Naive thymus-derived CD4-positive, alpha-beta T cell (primary cell): ENCODE measurements around the gene IFNGR1. TPM values are rescaled to one million over a fixed set of nuclear protein-coding genes. Genes with fewer than 3 reads are reported as not detected.

Experiments used
- ATAC-seq: fragments of 150-1000 bp; cut with Tn5 transposase; 2 replicates; pipeline ENCODE4 v1.10.0; 2021; ENCODE audit warnings: mild to moderate bottlenecking, moderate library complexity
- CTCF ChIA-PET: fragments of 350-600 bp; sonication (Branson Sonifier 250); formaldehyde crosslinking; loops from one replicate; lab custom pipeline; 2021; ENCODE audit warnings: antibody characterized with exemption; lab: Charles Lee
- POLR2A ChIA-PET: fragments of 350-600 bp; sonication (Branson Sonifier 250); formaldehyde crosslinking; loops from one replicate; lab custom pipeline; 2021; ENCODE audit warnings: antibody characterized with exemption, inconsistent platforms; lab: Charles Lee
- DNase-seq, 9 donors: peaks; one replicate each; pipeline versions ENCODE4 v3.0.0 to v3.0.0-alpha.2; 2020 to 2022; ENCODE audit warnings: mixed read lengths in 1 of 9
- H3K27ac ChIP-seq: one replicate; pipeline ENCODE4 v1.7.0; 2013; ENCODE audit warnings: mild to moderate bottlenecking, low read depth, low read length, moderate library complexity
- H3K27me3 ChIP-seq, 2 donors: one replicate each; pipeline ENCODE4 v1.7.0; 2013; ENCODE audit warnings: low read length in 2 of 2, mild to moderate bottlenecking in 2 of 2, moderate library complexity in 2 of 2; ENCODE audit not compliant: control insufficient read depth in 2 of 2, insufficient read depth in 2 of 2
- H3K36me3 ChIP-seq, 3 experiments: 1 replicate in 2 of 3; 2 replicates in 1 of 3; pipeline ENCODE4 v1.7.0; 2013; ENCODE audit warnings: low read length in 3 of 3, mild to moderate bottlenecking in 3 of 3, moderate library complexity in 1 of 3; ENCODE audit not compliant: insufficient read depth in 3 of 3, control insufficient read depth in 2 of 3
- H3K4me1 ChIP-seq, 2 donors: one replicate each; pipeline ENCODE4 v1.7.0; 2013; ENCODE audit warnings: low read length in 2 of 2, mild to moderate bottlenecking in 2 of 2, moderate library complexity in 1 of 2; ENCODE audit not compliant: control insufficient read depth in 2 of 2, insufficient read depth in 2 of 2
- H3K4me3 ChIP-seq: 2 replicates; pipeline ENCODE4 v1.7.0; 2013; ENCODE audit warnings: mild to moderate bottlenecking, low read length
- H3K9me3 ChIP-seq, 3 experiments: 1 replicate in 2 of 3; 2 replicates in 1 of 3; pipeline ENCODE4 v1.7.0; 2013; ENCODE audit warnings: low read length in 3 of 3; ENCODE audit not compliant: control insufficient read depth in 2 of 3
- H3K27ac Mint-ChIP-seq, 9 donors: one replicate each; pipeline ENCODE4 v1.8.0; 2020 to 2022; ENCODE audit warnings: mixed read lengths in 9 of 9, mild to moderate bottlenecking in 8 of 9, moderate library complexity in 5 of 9, inconsistent platforms in 2 of 9
- H3K27me3 Mint-ChIP-seq, 5 donors: one replicate each; pipeline ENCODE4 v1.8.0; 2021 to 2022; ENCODE audit warnings: mixed read lengths in 5 of 5, mild to moderate bottlenecking in 1 of 5
- H3K36me3 Mint-ChIP-seq, 5 donors: one replicate each; pipeline ENCODE4 v1.8.0; 2020 to 2022; ENCODE audit warnings: mixed read lengths in 5 of 5, mild to moderate bottlenecking in 3 of 5, inconsistent platforms in 1 of 5
- H3K4me1 Mint-ChIP-seq, 7 donors: one replicate each; pipeline ENCODE4 v1.8.0; 2020 to 2022; ENCODE audit warnings: mixed read lengths in 7 of 7, mild to moderate bottlenecking in 3 of 7, inconsistent platforms in 1 of 7
- H3K4me3 Mint-ChIP-seq, 10 donors: one replicate each; pipeline ENCODE4 v1.8.0; 2020 to 2022; ENCODE audit warnings: mild to moderate bottlenecking in 10 of 10, mixed read lengths in 10 of 10, moderate library complexity in 6 of 10, inconsistent platforms in 2 of 10
- H3K9me3 Mint-ChIP-seq, 11 donors: one replicate each; pipeline ENCODE4 v1.8.0; 2020 to 2022; ENCODE audit warnings: mixed read lengths in 11 of 11, mild to moderate bottlenecking in 4 of 11, inconsistent platforms in 1 of 11, moderate library complexity in 1 of 11
- intact Hi-C, 2 donors: fragments of 100-400 bp; cut with micrococcal nuclease; formaldehyde crosslinking; loops; one replicate each; pipeline ENCODE4 v1.15.1; 2023
- polyA plus RNA-seq, 2 donors: library from polyadenylated mRNA; unstranded; fragments of 300-500 nt; fragmentation: Illumina TruSeq; gene quantifications; one replicate each; pipeline ENCODE4 v1.2.3, GENCODE V29; 2021
- total RNA-seq, 6 experiments: library from RNA in 5 of 6; stranded (reverse) in 5 of 6; gene quantifications; 1 replicate in 5 of 6; 2 replicates in 1 of 6; pipeline ENCODE4 v1.2.3 and lab custom pipeline; 2021 to 2026

IFNGR1 gene
- total and polyA plus RNA-seq, 7 experiments from 2014 or later = 27.9 to 90.7 (median 31.3) TPM

- ATAC-seq = peak; percentile 70
- H3K36me3 ChIP-seq = no peaks in the 10 kb centered on the region
- Mint-ChIP-seq H3K9me3 (peaks cover 0 to 3% (median 0%) of the 10 kb centered on the region in 11 donors), H3K27ac (peak overlapping the region in 1 of 9 donors; percentile 51), H3K36me3 (peaks cover 0 to 10% (median 0%) of the 10 kb centered on the region in 5 donors), H3K4me3 (peak overlapping the region in 8 of 10 donors; percentile 49 to 73 (median 62)), H3K27me3 (peaks cover 0 to 20% (median 0%) of the 10 kb centered on the region in 5 donors), H3K4me1 (peaks cover 31 to 69% (median 51%) of the 10 kb centered on the region in 7 donors)
- ChIA-PET CTCF (interaction anchor here (0.5 to 1.2 kb wide), 5 partner anchors 14 to 327 kb away, joined by 3 to 4 read pairs (median 3); no protein-coding TSS in a partner anchor), POLR2A (interaction anchor here (0.8 to 1.0 kb wide), 2 partner anchors 9 to 11 kb away, joined by 3 to 4 read pairs; no protein-coding TSS in a partner anchor)
- no peak overlapping the region for H3K27ac ChIP-seq
- H3K9me3 ChIP-seq = no peaks in the 10 kb centered on the region
- peak in 6 of 9 donors; percentile 26 to 51 (median 44) for DNase-seq
- intact Hi-C loops = loop anchor here (1.0 to 10.0 kb wide), 3 partner anchors 13 to 643 kb away; partner anchors contain the start of gene IFNGR1 (in 2 of the 2)
- no peak overlapping the region for H3K4me3 ChIP-seq
- peaks cover 37 to 72% of the 10 kb centered on the region in 2 donors for H3K4me1 ChIP-seq
- H3K27me3 ChIP-seq = no peaks in the 10 kb centered on the region
Measured at GRCh38 chr6:137231895-137232294, 12.7 kb upstream of the IFNGR1 start.

GRCh38 chr6:137230956-137231555 lies 11.9 kb upstream of the IFNGR1 start:
- peaks cover 30 to 68% (median 51%) of the 10 kb centered on the region in 7 donors for H3K4me1 Mint-ChIP-seq
- H3K36me3 ChIP-seq = no peaks in the 10 kb centered on the region
- H3K27me3 Mint-ChIP-seq = peaks cover 0 to 20% (median 0%) of the 10 kb centered on the region in 5 donors
- no peaks in the 10 kb centered on the region for H3K27me3 ChIP-seq
- ATAC-seq (no peak), DNase-seq (no peak)
- H3K4me1 ChIP-seq = peaks cover 37 to 72% of the 10 kb centered on the region in 2 donors
- no peak overlapping the region for H3K4me3 Mint-ChIP-seq
- H3K4me3 ChIP-seq = no peak overlapping the region
- H3K27ac Mint-ChIP-seq = no peak overlapping the region
- no peaks in the 10 kb centered on the region for H3K9me3 Mint-ChIP-seq
- POLR2A ChIA-PET = interaction anchor here (1.0 kb wide), 1 partner anchor 9 kb away, joined by 3 read pairs; no protein-coding TSS in a partner anchor
- CTCF ChIA-PET = interaction anchor here (0.9 kb wide), 1 partner anchor 13 kb away, joined by 3 read pairs; no protein-coding TSS in a partner anchor
- intact Hi-C loops = loop anchor here in 1 of 2 donors (10.0 kb wide), 1 partner anchor 644 kb away; no protein-coding TSS in a partner anchor
- no peaks in the 10 kb centered on the region for H3K9me3 ChIP-seq
- no peak overlapping the region for H3K27ac ChIP-seq
- peaks cover 0 to 9% (median 0%) of the 10 kb centered on the region in 5 donors for H3K36me3 Mint-ChIP-seq

GRCh38 chr6:137230547-137230946 lies 11.4 kb upstream of the IFNGR1 start:
- H3K27me3 ChIP-seq = no peaks in the 10 kb centered on the region
- H3K9me3 ChIP-seq = no peaks in the 10 kb centered on the region
- H3K4me3 Mint-ChIP-seq = no peak overlapping the region
- H3K27me3 Mint-ChIP-seq = peaks cover 0 to 20% (median 0%) of the 10 kb centered on the region in 5 donors
- H3K27ac Mint-ChIP-seq = no peak overlapping the region
- no peak overlapping the region for H3K4me3 ChIP-seq
- H3K27ac ChIP-seq = no peak overlapping the region
- peaks cover 30 to 69% (median 51%) of the 10 kb centered on the region in 7 donors for H3K4me1 Mint-ChIP-seq
- intact Hi-C loops = loop anchor here in 1 of 2 donors (10.0 kb wide), 1 partner anchor 644 kb away; no protein-coding TSS in a partner anchor
- ChIA-PET CTCF (no interaction called here), POLR2A (no interaction called here)
- peaks cover 0 to 9% (median 0%) of the 10 kb centered on the region in 5 donors for H3K36me3 Mint-ChIP-seq
- peaks cover 37 to 74% of the 10 kb centered on the region in 2 donors for H3K4me1 ChIP-seq
- ATAC-seq (peak; percentile 31), DNase-seq (no peak)
- H3K9me3 Mint-ChIP-seq = no peaks in the 10 kb centered on the region
- no peaks in the 10 kb centered on the region for H3K36me3 ChIP-seq

- DNase-seq (no peak), ATAC-seq (no peak)
- Mint-ChIP-seq H3K27me3 (peaks cover 0 to 20% (median 0%) of the 10 kb centered on the region in 5 donors), H3K36me3 (peaks cover 0 to 11% (median 0%) of the 10 kb centered on the region in 5 donors), H3K27ac (peak overlapping the region in 2 of 9 donors; percentile 7 to 23), H3K4me1 (peaks cover 30 to 69% (median 50%) of the 10 kb centered on the region in 7 donors), H3K9me3 (peaks cover 0 to 2% (median 0%) of the 10 kb centered on the region in 11 donors), H3K4me3 (no peak overlapping the region)
- CTCF ChIA-PET = no interaction called here
- no peaks in the 10 kb centered on the region for H3K27me3 ChIP-seq
- H3K4me3 ChIP-seq = no peak overlapping the region
- intact Hi-C loops = no loop called here
- H3K36me3 ChIP-seq = no peaks in the 10 kb centered on the region
- no peaks in the 10 kb centered on the region for H3K9me3 ChIP-seq
- H3K4me1 ChIP-seq = peaks cover 39 to 77% of the 10 kb centered on the region in 2 donors
- POLR2A ChIA-PET = no interaction called here
- H3K27ac ChIP-seq = no peak overlapping the region
Measured at GRCh38 chr6:137229075-137229759, 10.0 kb upstream of the IFNGR1 start.

GRCh38 chr6:137227871-137228302 lies 8.7 kb upstream of the IFNGR1 start:
- H3K36me3 ChIP-seq = no peaks in the 10 kb centered on the region
- no peak overlapping the region for H3K4me3 ChIP-seq
- no peaks in the 10 kb centered on the region for H3K27me3 ChIP-seq
- ChIA-PET CTCF (no interaction called here), POLR2A (no interaction called here)
- H3K4me3 Mint-ChIP-seq = no peak overlapping the region
- H3K9me3 ChIP-seq = no peaks in the 10 kb centered on the region
- intact Hi-C loops = no loop called here
- H3K36me3 Mint-ChIP-seq = peaks cover 0 to 17% (median 0%) of the 10 kb centered on the region in 5 donors
- H3K9me3 Mint-ChIP-seq = peaks cover 0 to 2% (median 0%) of the 10 kb centered on the region in 11 donors
- peak overlapping the region in 2 of 9 donors; percentile 0 to 44 for H3K27ac Mint-ChIP-seq
- ATAC-seq (no peak), DNase-seq (no peak)
- peaks cover 17 to 71% (median 47%) of the 10 kb centered on the region in 7 donors for H3K4me1 Mint-ChIP-seq
- H3K27me3 Mint-ChIP-seq = peaks cover 0 to 20% (median 0%) of the 10 kb centered on the region in 5 donors
- H3K4me1 ChIP-seq = peaks cover 29 to 74% of the 10 kb centered on the region in 2 donors
- H3K27ac ChIP-seq = no peak overlapping the region

GRCh38 chr6:137226697-137227096 lies 7.5 kb upstream of the IFNGR1 start:
- Mint-ChIP-seq H3K9me3 (peaks cover 0 to 2% (median 0%) of the 10 kb centered on the region in 11 donors), H3K27ac (no peak overlapping the region), H3K27me3 (peaks cover 0 to 20% (median 0%) of the 10 kb centered on the region in 5 donors), H3K4me1 (peaks cover 11 to 65% (median 44%) of the 10 kb centered on the region in 7 donors), H3K36me3 (peaks cover 0 to 17% (median 0%) of the 10 kb centered on the region in 5 donors), H3K4me3 (no peak overlapping the region)
- Histone ChIP-seq H3K4me3 (no peak overlapping the region), H3K27me3 (no peaks in the 10 kb centered on the region), H3K9me3 (no peaks in the 10 kb centered on the region), H3K27ac (no peak overlapping the region), H3K36me3 (no peaks in the 10 kb centered on the region), H3K4me1 (peaks cover 25 to 69% of the 10 kb centered on the region in 2 donors)
- DNase-seq (no peak), ATAC-seq (no peak)
- ChIA-PET CTCF (no interaction called here), POLR2A (no interaction called here)
- intact Hi-C loops = no loop called here
